Esophagus muscularis mucosa (tissue), 4 donors: ENCODE results near the gene HOMEZ. TPM values are rescaled to one million over a fixed set of nuclear protein-coding genes. Genes with fewer than 3 reads are reported as not detected.

ENCODE experiments used
- DNase-seq: peaks from one replicate; pipeline ENCODE4 v3.0.0-alpha.2; 2017; ENCODE audit errors: extremely low spot score
- H3K27ac ChIP-seq, 4 donors: fragments of 200-600 bp; sonication (generic); replicated peaks in 1 of 4; 1 replicate in 3 of 4; 2 replicates in 1 of 4; pipeline ENCODE4 v1.5.1; 2016 to 2019; ENCODE audit warnings: mild to moderate bottlenecking in 1 of 4
- H3K27me3 ChIP-seq, 4 donors: fragments of 200-600 bp; sonication (generic); one replicate each; pipeline versions ENCODE4 v1.5.1 to v1.6.0; 2016 to 2019
- H3K36me3 ChIP-seq, 4 donors: fragments of 200-600 bp; sonication (generic); one replicate each; pipeline ENCODE4 v1.5.1; 2016 to 2019
- H3K4me1 ChIP-seq, 4 donors: fragments of 200-600 bp; sonication (generic); one replicate each; pipeline ENCODE4 v1.5.1; 2016 to 2019
- H3K4me3 ChIP-seq, 4 donors: fragments of 200-600 bp; sonication (generic); 1 replicate in 2 of 4; 2 replicates in 2 of 4; pipeline ENCODE4 v1.5.1; 2016 to 2019; ENCODE audit warnings: mild to moderate bottlenecking in 4 of 4, moderate library complexity in 1 of 4
- H3K9me3 ChIP-seq, 4 donors: fragments of 200-600 bp; sonication (generic); 1 replicate in 3 of 4; 2 replicates in 1 of 4; pipeline ENCODE4 v1.5.1; 2016 to 2019
- EP300 ChIP-seq: sonication (generic); formaldehyde crosslinking; IDR thresholded peaks from one replicate; pipeline ENCODE4 v1.6.1; 2017; ENCODE audit warnings: antibody characterized with exemption
- POLR2A ChIP-seq: fragments of 450-650 bp; IDR thresholded peaks from one replicate; pipeline ENCODE4 v1.6.1; 2017; ENCODE audit warnings: antibody characterized with exemption, moderate library complexity, mild to moderate bottlenecking, low read depth
- POLR2AphosphoS5 ChIP-seq, 2 donors: sonication (generic); formaldehyde crosslinking; IDR thresholded peaks; one replicate each; pipeline ENCODE4 v1.6.1; 2017; ENCODE audit warnings: antibody characterized with exemption in 2 of 2
- WGBS: methylation state at CpG from one replicate; pipeline ENCODE4 v1.1.5; 2018; 5-methylcytosine and 5-hydroxymethylcytosine counted together
- intact Hi-C: fragments of 100-400 bp; cut with DNase I; formaldehyde crosslinking; loops from one replicate; pipeline ENCODE4 v1.15.1; 2023
- total RNA-seq, 4 donors: library from RNA; depleted of rRNA; stranded (reverse); fragments of >200 nt; gene quantifications; one replicate each; pipeline versions ENCODE4 v1.1.0 to v1.2.1, GENCODE V29; 2016
- TF ChIP-seq, protein P1 (sequence below), 3 experiments: fragments of 200-600 bp in 2 of 3; fragments of 450-650 bp in 1 of 3; sonication (generic) in 2 of 3; IDR thresholded peaks; one replicate each; pipeline ENCODE4 v1.5.1; 2017 to 2019; ENCODE audit warnings: antibody characterized with exemption in 3 of 3, mild to moderate bottlenecking in 2 of 3, moderate library complexity in 1 of 3

The HOMEZ gene
- total RNA-seq, 4 donors from 2014 or later = 8.3 to 14.2 (median 12.4) TPM

DNA sequence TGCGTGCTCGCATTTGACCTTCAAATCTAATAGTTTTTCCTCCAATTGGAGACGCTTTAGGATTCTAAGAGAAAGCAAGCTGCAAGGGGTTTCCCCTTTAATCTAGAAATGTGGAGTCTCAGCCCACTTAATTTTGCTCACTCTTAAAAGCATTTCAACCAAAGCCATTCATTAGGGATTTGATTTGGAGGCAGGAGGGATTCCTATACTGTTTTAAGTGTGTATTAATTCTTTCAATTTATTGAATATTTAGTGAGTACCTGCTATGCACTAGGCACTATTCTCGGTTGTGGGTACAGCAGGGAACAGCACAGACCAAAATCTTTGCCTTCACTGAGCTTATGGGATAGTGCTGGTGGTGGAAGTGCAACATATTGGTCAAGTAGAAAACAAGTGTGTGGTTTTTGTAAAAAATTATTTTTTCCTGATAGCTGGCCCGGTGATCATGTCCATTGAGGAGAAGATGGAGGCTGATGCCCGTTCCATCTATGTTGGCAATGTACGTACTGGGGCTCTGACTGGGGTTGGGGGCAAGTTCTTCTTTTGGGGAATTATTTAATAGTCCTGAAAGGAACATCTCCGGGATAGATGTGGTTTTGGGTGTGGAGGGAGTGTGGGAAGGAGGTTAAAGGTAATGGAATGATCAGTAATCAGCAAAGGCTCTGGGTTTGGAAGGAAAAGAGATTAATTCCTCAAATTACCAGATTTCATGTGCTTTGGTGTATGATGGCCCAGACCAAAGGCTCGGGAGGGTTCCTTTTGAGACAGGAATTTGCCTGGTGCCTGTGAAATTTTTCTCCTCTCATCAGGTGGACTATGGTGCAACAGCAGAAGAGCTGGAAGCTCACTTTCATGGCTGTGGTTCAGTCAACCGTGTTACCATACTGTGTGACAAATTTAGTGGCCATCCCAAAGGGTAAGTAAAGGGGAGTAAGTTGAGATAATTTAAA is 36.9 kb upstream of the HOMEZ start:
- intact Hi-C loops = loop anchor here (5.0 kb wide), 1 partner anchor 234 kb away; the partner anchor contains the start of gene THTPA
- Histone ChIP-seq H3K4me1 (peaks cover 16 to 36% (median 27%) of the 10 kb centered on the region in 4 donors), H3K4me3 (peak overlapping the region; percentile 87 to 99 (median 94)), H3K9me3 (no peaks in the 10 kb centered on the region), H3K27ac (peak overlapping the region in 3 of 4 donors; percentile 98 to 99 (median 98)), H3K27me3 (no peaks in the 10 kb centered on the region), H3K36me3 (peaks cover 16 to 38% (median 32%) of the 10 kb centered on the region in 4 donors)
- WGBS = 42% methylated on average over 10 of the region's 10 CpGs
- no peak for DNase-seq
- TF ChIP-seq, protein P1, sequence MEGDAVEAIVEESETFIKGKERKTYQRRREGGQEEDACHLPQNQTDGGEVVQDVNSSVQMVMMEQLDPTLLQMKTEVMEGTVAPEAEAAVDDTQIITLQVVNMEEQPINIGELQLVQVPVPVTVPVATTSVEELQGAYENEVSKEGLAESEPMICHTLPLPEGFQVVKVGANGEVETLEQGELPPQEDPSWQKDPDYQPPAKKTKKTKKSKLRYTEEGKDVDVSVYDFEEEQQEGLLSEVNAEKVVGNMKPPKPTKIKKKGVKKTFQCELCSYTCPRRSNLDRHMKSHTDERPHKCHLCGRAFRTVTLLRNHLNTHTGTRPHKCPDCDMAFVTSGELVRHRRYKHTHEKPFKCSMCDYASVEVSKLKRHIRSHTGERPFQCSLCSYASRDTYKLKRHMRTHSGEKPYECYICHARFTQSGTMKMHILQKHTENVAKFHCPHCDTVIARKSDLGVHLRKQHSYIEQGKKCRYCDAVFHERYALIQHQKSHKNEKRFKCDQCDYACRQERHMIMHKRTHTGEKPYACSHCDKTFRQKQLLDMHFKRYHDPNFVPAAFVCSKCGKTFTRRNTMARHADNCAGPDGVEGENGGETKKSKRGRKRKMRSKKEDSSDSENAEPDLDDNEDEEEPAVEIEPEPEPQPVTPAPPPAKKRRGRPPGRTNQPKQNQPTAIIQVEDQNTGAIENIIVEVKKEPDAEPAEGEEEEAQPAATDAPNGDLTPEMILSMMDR (IDR thresholded peaks at IDR 0.05) = no peak
- TF ChIP-seq POLR2AphosphoS5 (IDR thresholded peaks at IDR 0.05) (no peak), EP300 (no peak), POLR2A (no peak)

DNA sequence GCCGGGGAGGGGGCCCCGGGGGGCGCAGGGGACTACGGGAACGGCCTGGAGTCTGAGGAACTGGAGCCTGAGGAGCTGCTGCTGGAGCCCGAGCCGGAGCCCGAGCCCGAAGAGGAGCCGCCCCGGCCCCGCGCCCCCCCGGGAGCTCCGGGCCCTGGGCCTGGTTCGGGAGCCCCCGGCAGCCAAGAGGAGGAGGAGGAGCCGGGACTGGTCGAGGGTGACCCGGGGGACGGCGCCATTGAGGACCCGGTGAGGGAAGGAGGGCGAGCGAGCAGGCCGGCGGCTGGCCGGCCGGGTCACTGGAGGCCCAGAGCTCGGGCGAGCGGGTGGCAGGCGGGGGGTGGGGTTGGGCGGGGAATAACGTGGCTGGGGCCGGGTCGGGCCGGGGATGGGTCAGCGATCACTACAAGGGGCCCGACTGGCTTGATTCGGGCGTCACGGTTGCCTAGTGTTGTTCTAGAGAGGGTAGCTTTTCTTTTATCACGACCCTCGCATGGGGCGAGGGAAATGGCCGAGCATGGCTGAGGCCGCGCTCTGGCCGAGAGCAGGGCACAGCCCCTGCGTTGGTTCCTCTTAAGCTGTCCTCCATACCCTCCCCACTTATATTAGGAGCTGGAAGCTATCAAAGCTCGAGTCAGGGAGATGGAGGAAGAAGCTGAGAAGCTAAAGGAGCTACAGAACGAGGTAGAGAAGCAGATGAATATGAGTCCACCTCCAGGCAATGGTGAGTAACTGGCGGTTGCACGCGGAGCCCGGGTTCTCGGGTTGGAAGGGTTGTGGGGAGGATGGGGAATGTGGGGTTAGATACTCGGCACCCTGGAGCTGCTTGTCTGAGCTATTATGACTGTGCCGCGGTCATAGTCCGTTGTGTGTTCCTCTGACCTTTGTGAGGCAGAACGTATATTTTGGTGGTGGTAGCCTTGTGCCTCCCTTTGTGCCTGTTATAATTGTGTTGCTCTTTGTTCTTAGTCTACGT is 35.9 kb upstream of the HOMEZ start:
- peaks cover 16 to 36% (median 27%) of the 10 kb centered on the region in 4 donors for H3K4me1 ChIP-seq
- H3K36me3 ChIP-seq = peaks cover 16 to 39% (median 34%) of the 10 kb centered on the region in 4 donors
- 1% methylated on average over 24 of the region's 64 CpGs for WGBS
- no peaks in the 10 kb centered on the region for H3K9me3 ChIP-seq
- peak overlapping the region; percentile 98 to 99 (median 98) for H3K27ac ChIP-seq
- no peaks in the 10 kb centered on the region for H3K27me3 ChIP-seq
- intact Hi-C loops = loop anchor here (5.0 kb wide), 1 partner anchor 235 kb away; the partner anchor contains the start of gene THTPA
- no peak for DNase-seq
- TF ChIP-seq POLR2A (no peak), EP300 (no peak), POLR2AphosphoS5 (IDR thresholded peaks at IDR 0.05) (peak in 1 of 2 donors; percentile 7)
- TF ChIP-seq, protein P1 (IDR thresholded peaks at IDR 0.05) = no peak
- peak overlapping the region; percentile 87 to 99 (median 94) for H3K4me3 ChIP-seq

DNA sequence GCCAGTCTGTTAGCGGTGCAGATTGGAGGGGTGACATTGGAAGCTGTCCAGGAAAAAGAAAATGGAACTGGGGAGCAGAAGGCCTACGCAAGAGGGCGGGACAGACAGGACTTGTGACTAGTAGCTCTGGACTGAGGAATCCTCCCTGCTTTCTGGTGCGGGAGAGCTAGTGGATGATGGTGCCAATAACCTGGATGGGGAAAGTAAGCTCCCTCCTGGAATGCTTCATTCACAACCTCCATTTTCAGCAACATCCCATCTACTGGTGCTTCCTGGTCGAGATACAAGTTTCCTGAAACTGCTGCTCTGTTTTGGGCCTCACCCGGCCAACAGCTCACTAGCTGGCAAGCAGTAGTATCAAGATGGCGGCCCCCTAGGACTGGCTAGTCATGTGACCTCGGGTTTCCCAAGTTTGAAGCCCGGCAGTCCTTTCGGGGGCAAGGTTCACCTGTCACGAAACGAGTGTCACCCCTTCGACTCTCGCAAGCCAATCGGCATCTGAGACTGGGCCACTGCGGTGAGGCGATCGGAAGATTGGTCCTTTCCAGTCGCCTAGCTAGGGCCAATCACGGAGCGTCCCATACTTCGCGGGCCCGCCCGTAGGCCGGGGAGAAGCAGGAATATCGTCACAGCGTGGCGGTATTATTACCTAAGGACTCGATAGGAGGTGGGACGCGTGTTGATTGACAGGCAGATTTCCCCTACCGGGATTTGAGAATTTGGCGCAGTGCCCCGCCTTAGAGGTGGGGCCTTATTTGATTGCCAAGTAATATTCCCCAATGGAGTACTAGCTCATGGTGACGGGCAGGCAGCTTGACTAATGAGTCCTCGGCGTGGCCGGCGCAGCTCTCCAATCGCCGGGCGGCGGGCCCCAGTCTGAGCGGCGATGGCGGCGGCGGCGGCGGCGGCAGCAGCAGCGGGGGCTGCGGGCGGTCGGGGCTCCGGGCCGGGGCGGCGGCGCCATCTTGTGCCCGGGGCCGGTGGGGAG is 34.9 kb upstream of the HOMEZ start, which contains the start of gene PABPN1:
TSS of gene PABPN1 (plus strand) at position 874 of the 988 bp plus-strand sequence. CDS start at position 887, 13 bp downstream.
- WGBS = 7% methylated on average over 33 of the region's 63 CpGs

More for the DNA sequence above, 34.9 kb upstream of the HOMEZ start, which contains the start of gene PABPN1:
- peak; percentile 100 for DNase-seq
- TF ChIP-seq POLR2A (no peak), EP300 (no peak), POLR2AphosphoS5 (IDR thresholded peaks at IDR 0.05) (peak; percentile 85 to 90)
- TF ChIP-seq, protein P1 (IDR thresholded peaks at IDR 0.05) = peak in 1 of 3 experiments; percentile 8
- intact Hi-C loops = loop anchor here (5.0 kb wide), 1 partner anchor 236 kb away; the partner anchor contains the start of gene THTPA
- Histone ChIP-seq H3K4me1 (peaks cover 16 to 36% (median 27%) of the 10 kb centered on the region in 4 donors), H3K4me3 (peak within 1 kb of the TSS; percentile 87 to 99 (median 94)), H3K27ac (peak within 1 kb of the TSS; percentile 98 to 99 (median 98)), H3K36me3 (peaks cover 16 to 36% (median 31%) of the 10 kb centered on the region in 4 donors), H3K27me3 (no peaks in the 10 kb centered on the region), H3K9me3 (no peaks in the 10 kb centered on the region)
